Endothelial cell of umbilical vein (primary cell): ENCODE results near the gene NODAL. TPM values are rescaled to one million over a fixed set of nuclear protein-coding genes. Genes with fewer than 3 reads are reported as not detected.

Source experiments
- BruUV-seq: library from RNA; stranded (reverse); fragments of 400-500 nt; replicated peaks from 2 replicates; lab custom pipeline; 2021; lab: Mats Ljungman, UMichigan
- CTCF ChIA-PET: fragments of 300-600, 350-600 bp; sonication (Branson Sonifier 250); formaldehyde crosslinking; loops from one replicate; lab custom pipeline; 2021; ENCODE audit warnings: antibody characterized with exemption, inconsistent platforms; lab: Charles Lee
- POLR2A ChIA-PET: fragments of 300-600, 350-600 bp; sonication (Branson Sonifier 250); formaldehyde crosslinking; loops from one replicate; lab custom pipeline; 2021; ENCODE audit warnings: antibody characterized with exemption, inconsistent platforms; lab: Charles Lee
- DNase-seq: peaks from one replicate; pipeline ENCODE4 v3.0.0-alpha.2; 2011; ENCODE audit warnings: low read depth, low spot score
- FAIRE-seq: peaks from 2 replicates; lab custom pipeline; 2011; peaks lifted over from hg19 to GRCh38; lab: Jason Lieb, UNC
- H2AFZ ChIP-seq: 2 replicates; pipeline ENCODE4 v1.6.0; 2012; ENCODE audit warnings: low read depth, low read length, control low read depth, inconsistent platforms
- H3K27ac ChIP-seq: 2 replicates; pipeline ENCODE4 v1.5.1; 2011; ENCODE audit warnings: low read depth, mild to moderate bottlenecking, control low read depth, low read length, moderate library complexity; ENCODE audit not compliant: insufficient read depth
- H3K27me3 ChIP-seq, 2 experiments: 2 replicates each; pipeline versions ENCODE4 v1.6.0 to v1.6.1; 2011; ENCODE audit warnings: low read length in 2 of 2, mixed read lengths in 1 of 2; ENCODE audit not compliant: control insufficient read depth in 2 of 2, insufficient read depth in 2 of 2
- H3K36me3 ChIP-seq, 2 experiments: 2 replicates in 1 of 2; 3 replicates in 1 of 2; pipeline ENCODE4 v1.5.1; 2011; ENCODE audit warnings: low read length in 2 of 2, mild to moderate bottlenecking in 1 of 2, moderate library complexity in 1 of 2; ENCODE audit not compliant: control insufficient read depth in 2 of 2, insufficient read depth in 2 of 2; ENCODE audit errors: extremely low read depth in 1 of 2
- H3K4me1 ChIP-seq: 3 replicates; pipeline ENCODE4 v1.5.1; 2011; ENCODE audit warnings: mild to moderate bottlenecking, low read length; ENCODE audit not compliant: control insufficient read depth, insufficient read depth; ENCODE audit errors: extremely low read depth
- H3K4me2 ChIP-seq: 2 replicates; pipeline ENCODE4 v1.6.1; 2011; ENCODE audit warnings: low read length, control low read depth, mixed read lengths; ENCODE audit not compliant: insufficient read depth
- H3K4me3 ChIP-seq, 3 experiments: fragments of 200-600 bp in 1 of 3; sonication (generic), shearing (Covaris generic) in 1 of 3; replicated peaks in 1 of 3; 2 replicates each; pipeline ENCODE4 v1.5.1; 2011 to 2016; ENCODE audit warnings: control low read depth in 3 of 3, low read length in 3 of 3, mild to moderate bottlenecking in 2 of 3, inconsistent platforms in 1 of 3, low read depth in 1 of 3, moderate library complexity in 1 of 3; ENCODE audit not compliant: insufficient read depth in 1 of 3
- H3K79me2 ChIP-seq: 2 replicates; pipeline ENCODE4 v1.6.0; 2012; ENCODE audit warnings: low read length, inconsistent platforms; ENCODE audit not compliant: control insufficient read depth, insufficient read depth
- H3K9ac ChIP-seq: replicated peaks from 2 replicates; pipeline ENCODE3; 2011; ENCODE audit warnings: low read length, control low read depth; ENCODE audit not compliant: insufficient read depth; ENCODE audit errors: extremely low read depth
- H3K9me1 ChIP-seq: replicated peaks from 3 replicates; pipeline ENCODE4 v1.6.0; 2011; ENCODE audit warnings: mild to moderate bottlenecking, low read length; ENCODE audit not compliant: control insufficient read depth, insufficient read depth; ENCODE audit errors: extremely low read depth
- H3K9me3 ChIP-seq: replicated peaks from 2 replicates; pipeline ENCODE4 v1.5.1; 2012; ENCODE audit warnings: low read length, inconsistent platforms; ENCODE audit not compliant: control insufficient read depth, insufficient read depth
- H4K20me1 ChIP-seq: replicated peaks from 2 replicates; pipeline ENCODE3; 2011; ENCODE audit warnings: mild to moderate bottlenecking, low read length; ENCODE audit not compliant: control insufficient read depth, insufficient read depth; ENCODE audit errors: extremely low read depth
- CTCF ChIP-seq, 2 donors: IDR thresholded peaks; 1 replicate in 1 of 2; 2 replicates in 1 of 2; pipeline ENCODE4 v1.5.1; 2011; ENCODE audit warnings: low read length in 2 of 2, mild to moderate bottlenecking in 2 of 2, moderate library complexity in 2 of 2, control low read depth in 1 of 2, inconsistent platforms in 1 of 2, low read depth in 1 of 2; ENCODE audit not compliant: insufficient read depth in 1 of 2; ENCODE audit errors: extremely low read depth in 1 of 2
- EZH2 ChIP-seq: IDR thresholded peaks from 2 replicates; pipeline ENCODE4 v1.6.1; 2012; ENCODE audit warnings: borderline replicate concordance, low read depth, mild to moderate bottlenecking, moderate library complexity, low read length, inconsistent platforms; ENCODE audit not compliant: severe bottlenecking
- FOS ChIP-seq: IDR thresholded peaks from 2 replicates; pipeline ENCODE4 v1.6.1; 2011; ENCODE audit warnings: mild to moderate bottlenecking, low read length, moderate library complexity, borderline replicate concordance; ENCODE audit not compliant: insufficient read depth
- GATA2 ChIP-seq: IDR thresholded peaks from 2 replicates; pipeline ENCODE4 v1.7.0; 2011; ENCODE audit warnings: low read depth, mild to moderate bottlenecking, moderate library complexity, mixed read lengths, low read length; ENCODE audit not compliant: insufficient read length, insufficient read depth
- JUN ChIP-seq: IDR thresholded peaks from 2 replicates; pipeline ENCODE4 v1.6.1; 2011; ENCODE audit warnings: borderline replicate concordance, low read depth; ENCODE audit not compliant: insufficient read length, insufficient read depth
- MAX ChIP-seq: IDR thresholded peaks from 2 replicates; pipeline ENCODE4 v1.6.1; 2011; ENCODE audit not compliant: insufficient read depth, insufficient read length
- MYC ChIP-seq: IDR thresholded peaks from one replicate; pipeline ENCODE4 v1.6.1; 2011; ENCODE audit warnings: mild to moderate bottlenecking, low read depth, low read length
- POLR2A ChIP-seq: IDR thresholded peaks from 2 replicates; pipeline ENCODE4 v1.6.1; 2012; ENCODE audit warnings: low read depth, mild to moderate bottlenecking, control low read depth, low read length
- POLR2AphosphoS5 ChIP-seq: IDR thresholded peaks from 2 replicates; pipeline ENCODE4 v1.6.1; 2012; ENCODE audit warnings: low read depth, mild to moderate bottlenecking, control low read depth, low read length, moderate library complexity; ENCODE audit not compliant: insufficient read depth
- dilution Hi-C: fragments of 300-500 bp; cut with MboI; formaldehyde crosslinking; loops from one replicate; pipeline ENCODE4 v1.15.0; 2019; ENCODE audit warnings: low sequenced_read_pairs; ENCODE audit not compliant: extremely low pct_ligation_motif_present
- intact Hi-C: fragments of 100-400 bp; cut with micrococcal nuclease; formaldehyde crosslinking; loops from one replicate; pipeline ENCODE4 v1.10.0; 2022
- polyA plus RNA-seq, 4 experiments: library from polyadenylated mRNA; depleted of rRNA in 3 of 4; stranded (reverse) in 3 of 4; unstranded in 1 of 4; fragments of >200 nt; gene quantifications; 2 replicates each; pipeline versions ENCODE4 v1.2.1 to v1.2.3, GENCODE V29; 2011 to 2012; ENCODE audit warnings: missing spikeins in 1 of 4
- total RNA-seq: library from RNA; stranded (reverse); gene quantifications from 2 replicates; pipeline ENCODE4 v1.2.3, GENCODE V29; 2021

Gene NODAL
- total and polyA plus RNA-seq, 2 donors (not counting 3 experiments of a cell fraction or from before 2014, with no cell fraction given): not detected

GRCh38 chr10:70476249-70477035 is 35.0 kb upstream of the NODAL start:
- Histone ChIP-seq H3K9me1 (no peaks in the 10 kb centered on the region), H3K79me2 (peaks cover 3% of the 10 kb centered on the region), H3K36me3 (no peaks in the 10 kb centered on the region), H3K4me2 (no peak overlapping the region), H3K27ac (no peak overlapping the region), H3K9me3 (no peaks in the 10 kb centered on the region), H3K9ac (no peak overlapping the region), H3K27me3 (peaks cover 0 to 4% of the 10 kb centered on the region in 2 experiments), H4K20me1 (no peaks in the 10 kb centered on the region), H2AFZ (no peak overlapping the region), H3K4me3 (no peak overlapping the region), H3K4me1 (peaks cover 32% of the 10 kb centered on the region)
- DNase-seq: no peak
- intact Hi-C loops: no loop called here
- CTCF ChIA-PET: interaction anchor here (1.1 to 2.9 kb wide), 3 partner anchors 16 to 73 kb away, joined by 5 to 16 read pairs (median 7); no protein-coding TSS in a partner anchor
- TF ChIP-seq EZH2 (no peak), GATA2 (no peak), FOS (no peak), POLR2A (no peak), MYC (no peak), JUN (no peak), POLR2AphosphoS5 (no peak), MAX (no peak), CTCF (IDR thresholded peaks at IDR 0.05; ENCODE audit: extremely low read depth in 1 of 2, insufficient read depth in 1 of 2, low read depth in 1 of 2, low read length in 2 of 2) (no peak)
- dilution Hi-C loops: no loop called here
- FAIRE-seq: no peak
- no TSS peak for BruUV-seq
- POLR2A ChIA-PET: no interaction called here
